OCI-LY7 (cell line): Measurements from ENCODE around the gene COL4A1.

ENCODE experiments used
- CTCF ChIP-seq: fragments of 200-600 bp; sonication (generic); conservative IDR thresholded peaks from 2 replicates; pipeline ENCODE4 v1.5.1; 2014; ENCODE audit warnings: mild to moderate bottlenecking, antibody characterized with exemption, low read length, moderate library complexity, mixed read lengths
- EZH2phosphoT487 ChIP-seq: fragments of 200-600 bp; sonication (generic); IDR thresholded peaks from 2 replicates; pipeline ENCODE4 v1.6.1; 2018; ENCODE audit warnings: low read depth, borderline replicate concordance, mild to moderate bottlenecking, mixed run types, antibody characterized with exemption, low read length, moderate library complexity, mixed read lengths

DNA sequence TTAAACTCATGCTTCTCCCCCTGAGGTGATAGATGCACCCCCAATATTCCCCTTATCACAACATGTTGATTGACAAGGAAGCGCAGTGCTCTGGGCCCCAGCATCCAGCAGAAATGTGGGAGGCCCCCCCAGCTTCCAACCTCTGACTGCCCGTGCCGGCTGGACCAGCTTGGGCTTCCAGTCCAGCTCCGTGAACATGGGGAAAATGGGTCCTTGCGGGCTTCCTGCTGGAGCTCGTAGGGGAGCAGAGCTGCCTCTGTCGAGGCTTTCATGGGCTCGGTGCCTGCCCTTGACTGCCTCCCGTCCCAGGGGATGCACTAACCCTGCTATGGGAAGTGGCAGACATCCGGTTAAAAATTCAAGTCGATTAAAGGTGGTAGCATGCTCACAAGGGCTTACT lies 188.9 kb downstream of the COL4A1 start:
- TF ChIP-seq CTCF (no peak), EZH2phosphoT487 (no peak)
